Stimulated activated naive CD8-positive, alpha-beta T cell treated with anti-CD3 and anti-CD28 coated beads, Interleukin-15, Interleukin-2, amounts not matched to agents 100 ng/mL and 50 ng/mL, for 24 hours (primary cell): ENCODE measurements around the gene CCDC9B.

Experiments used
- H3K27ac Mint-ChIP-seq: one replicate; pipeline ENCODE4 v1.8.0; 2021; ENCODE audit warnings: mild to moderate bottlenecking, mixed read lengths
- H3K27me3 Mint-ChIP-seq: one replicate; pipeline ENCODE4 v1.8.0; 2021; ENCODE audit warnings: mixed read lengths
- H3K36me3 Mint-ChIP-seq: one replicate; pipeline ENCODE4 v1.8.0; 2021; ENCODE audit warnings: low read depth, mixed read lengths
- H3K4me1 Mint-ChIP-seq: one replicate; pipeline ENCODE4 v1.8.0; 2021; ENCODE audit warnings: low read depth, mixed read lengths
- H3K4me3 Mint-ChIP-seq: one replicate; pipeline ENCODE4 v1.8.0; 2021; ENCODE audit warnings: mild to moderate bottlenecking, mixed read lengths
- H3K9me3 Mint-ChIP-seq: one replicate; pipeline ENCODE4 v1.8.0; 2021; ENCODE audit warnings: mixed read lengths

CCDC9B gene

GRCh38 chr15:40342416-40343320 is 1.9 kb upstream of the CCDC9B start:
- Mint-ChIP-seq H3K27me3 (no peaks in the 10 kb centered on the region), H3K4me1 (peaks cover 7% of the 10 kb centered on the region)

GRCh38 chr15:40340038-40340739 is 550 bp downstream of the CCDC9B start:
- H3K36me3 Mint-ChIP-seq: no peaks in the 10 kb centered on the region
- H3K4me1 Mint-ChIP-seq: peaks cover 7% of the 10 kb centered on the region
- H3K4me3 Mint-ChIP-seq: no peak overlapping the region
- H3K9me3 Mint-ChIP-seq: no peaks in the 10 kb centered on the region
- H3K27ac Mint-ChIP-seq: no peak overlapping the region
- H3K27me3 Mint-ChIP-seq: no peaks in the 10 kb centered on the region

More at GRCh38 chr15:40342416-40343320, 1.9 kb upstream of the CCDC9B start:
- Mint-ChIP-seq H3K4me3 (no peak overlapping the region), H3K9me3 (no peaks in the 10 kb centered on the region), H3K27ac (no peak overlapping the region), H3K36me3 (no peaks in the 10 kb centered on the region)

- H3K27ac Mint-ChIP-seq: no peak overlapping the region
- H3K9me3 Mint-ChIP-seq: no peaks in the 10 kb centered on the region
- H3K27me3 Mint-ChIP-seq: no peaks in the 10 kb centered on the region
- H3K4me1 Mint-ChIP-seq: peaks cover 7% of the 10 kb centered on the region
- no peak overlapping the region for H3K4me3 Mint-ChIP-seq
- no peaks in the 10 kb centered on the region for H3K36me3 Mint-ChIP-seq
These were observed 1.2 kb downstream of the CCDC9B start for GRCh38 chr15:40339621-40339945.

- peaks cover 12% of the 10 kb centered on the region for H3K4me1 Mint-ChIP-seq
These were observed 1.7 kb downstream of the CCDC9B start for GRCh38 chr15:40338921-40339620.

GRCh38 chr15:40338041-40338657 is 2.6 kb downstream of the CCDC9B start:
- Mint-ChIP-seq H3K27ac (no peak overlapping the region), H3K36me3 (no peaks in the 10 kb centered on the region), H3K4me1 (peaks cover 18% of the 10 kb centered on the region), H3K27me3 (no peaks in the 10 kb centered on the region), H3K4me3 (no peak overlapping the region), H3K9me3 (no peaks in the 10 kb centered on the region)

More at GRCh38 chr15:40338921-40339620, 1.7 kb downstream of the CCDC9B start:
- H3K27ac Mint-ChIP-seq: no peak overlapping the region
- no peaks in the 10 kb centered on the region for H3K27me3 Mint-ChIP-seq
- no peaks in the 10 kb centered on the region for H3K36me3 Mint-ChIP-seq
- H3K9me3 Mint-ChIP-seq: no peaks in the 10 kb centered on the region
- no peak overlapping the region for H3K4me3 Mint-ChIP-seq

- Mint-ChIP-seq H3K27ac (no peak overlapping the region), H3K4me1 (peaks cover 18% of the 10 kb centered on the region), H3K27me3 (no peaks in the 10 kb centered on the region), H3K9me3 (no peaks in the 10 kb centered on the region), H3K4me3 (no peak overlapping the region), H3K36me3 (no peaks in the 10 kb centered on the region)
These were observed 3.1 kb downstream of the CCDC9B start for GRCh38 chr15:40337597-40337996.

GRCh38 chr15:40336744-40337122 is 4.0 kb downstream of the CCDC9B start:
- Mint-ChIP-seq H3K27ac (no peak overlapping the region), H3K27me3 (no peaks in the 10 kb centered on the region), H3K36me3 (no peaks in the 10 kb centered on the region), H3K9me3 (no peaks in the 10 kb centered on the region), H3K4me3 (no peak overlapping the region), H3K4me1 (peaks cover 18% of the 10 kb centered on the region)

- no peak overlapping the region for H3K27ac Mint-ChIP-seq
- H3K4me1 Mint-ChIP-seq: peaks cover 18% of the 10 kb centered on the region
These were observed 4.6 kb downstream of the CCDC9B start for GRCh38 chr15:40335938-40336743.

GRCh38 chr15:40334941-40335795 is 5.6 kb downstream of the CCDC9B start:
- H3K27me3 Mint-ChIP-seq: no peaks in the 10 kb centered on the region
- no peaks in the 10 kb centered on the region for H3K9me3 Mint-ChIP-seq
- H3K4me1 Mint-ChIP-seq: peaks cover 18% of the 10 kb centered on the region
- H3K27ac Mint-ChIP-seq: no peak overlapping the region
- no peak overlapping the region for H3K4me3 Mint-ChIP-seq
- no peaks in the 10 kb centered on the region for H3K36me3 Mint-ChIP-seq

More at GRCh38 chr15:40335938-40336743, 4.6 kb downstream of the CCDC9B start:
- Mint-ChIP-seq H3K27me3 (no peaks in the 10 kb centered on the region), H3K36me3 (no peaks in the 10 kb centered on the region), H3K9me3 (no peaks in the 10 kb centered on the region), H3K4me3 (no peak overlapping the region)

GRCh38 chr15:40334541-40334940 is 6.2 kb downstream of the CCDC9B start:
- Mint-ChIP-seq H3K4me1 (peaks cover 18% of the 10 kb centered on the region), H3K36me3 (no peaks in the 10 kb centered on the region), H3K9me3 (no peaks in the 10 kb centered on the region), H3K4me3 (no peak overlapping the region), H3K27ac (no peak overlapping the region), H3K27me3 (no peaks in the 10 kb centered on the region)

GRCh38 chr15:40333922-40334492 is 6.7 kb downstream of the CCDC9B start:
- H3K9me3 Mint-ChIP-seq: no peaks in the 10 kb centered on the region
- peak overlapping the region; percentile 54 for H3K27ac Mint-ChIP-seq
- H3K36me3 Mint-ChIP-seq: no peaks in the 10 kb centered on the region
- H3K27me3 Mint-ChIP-seq: no peaks in the 10 kb centered on the region
- H3K4me1 Mint-ChIP-seq: peaks cover 18% of the 10 kb centered on the region
- H3K4me3 Mint-ChIP-seq: no peak overlapping the region

- no peak overlapping the region for H3K27ac Mint-ChIP-seq
These were observed 8.5 kb downstream of the CCDC9B start for GRCh38 chr15:40332113-40332781.

GRCh38 chr15:40331637-40332036 is 9.1 kb downstream of the CCDC9B start:
- Mint-ChIP-seq H3K4me3 (no peak overlapping the region), H3K27me3 (no peaks in the 10 kb centered on the region), H3K9me3 (no peaks in the 10 kb centered on the region), H3K4me1 (peaks cover 12% of the 10 kb centered on the region), H3K36me3 (peaks cover 5% of the 10 kb centered on the region), H3K27ac (no peak overlapping the region)

More at GRCh38 chr15:40332113-40332781, 8.5 kb downstream of the CCDC9B start:
- no peaks in the 10 kb centered on the region for H3K9me3 Mint-ChIP-seq
- peaks cover 12% of the 10 kb centered on the region for H3K4me1 Mint-ChIP-seq
- no peak overlapping the region for H3K4me3 Mint-ChIP-seq
- peaks cover 3% of the 10 kb centered on the region for H3K36me3 Mint-ChIP-seq
- no peaks in the 10 kb centered on the region for H3K27me3 Mint-ChIP-seq
